ENCODE measurements around the gene GLYATL1B. TPM values are rescaled to one million over a fixed set of nuclear protein-coding genes. Genes with fewer than 3 reads are reported as not detected.

GLYATL1B gene
- polyA plus RNA-seq, 1 donor from 2014 or later: not detected

GRCh38 chr11:59069087-59069486, 17.0 kb upstream of the GLYATL1B start:
- H3K4me2 ChIP-seq (ENCODE audit: low read length): no peak overlapping the region

GRCh38 chr11:59076876-59077571, 9.1 kb upstream of the GLYATL1B start:
- no peak overlapping the region for H3K4me3 ChIP-seq (ENCODE audit: low read length)
- H3K9me2 ChIP-seq (ENCODE audit: insufficient read depth, low read length): no peaks in the 10 kb centered on the region
- H3K9ac ChIP-seq (ENCODE audit: low read length): no peak overlapping the region
- no peaks in the 10 kb centered on the region for H3K79me2 ChIP-seq (replicated peaks; ENCODE audit: insufficient read depth, low read length)
- no peaks in the 10 kb centered on the region for H3K36me3 ChIP-seq (ENCODE audit: insufficient read depth, low read length)
- no peaks in the 10 kb centered on the region for H4K20me1 ChIP-seq (ENCODE audit: insufficient read depth)
- no peak overlapping the region for H2AFZ ChIP-seq (ENCODE audit: low read depth, low read length)
- TF ChIP-seq REST (IDR thresholded peaks at IDR 0.05; ENCODE audit: borderline replicate concordance) (no peak), SMC3 (conservative IDR thresholded peaks at IDR 0.05; ENCODE audit: poor library complexity) (no peak), EP300 (conservative IDR thresholded peaks at IDR 0.05; ENCODE audit: poor library complexity, severe bottlenecking) (no peak), RAD21 (conservative IDR thresholded peaks at IDR 0.05) (no peak), EZH2 (IDR thresholded peaks at IDR 0.05; ENCODE audit: borderline replicate concordance, insufficient read depth, low read length, poor library complexity, severe bottlenecking) (no peak)
- H3K27me3 ChIP-seq (ENCODE audit: insufficient read depth, low read depth, low read length): no peaks in the 10 kb centered on the region
- H3K9me3 ChIP-seq (ENCODE audit: low read length): no peaks in the 10 kb centered on the region
- no peaks in the 10 kb centered on the region for H3F3A ChIP-seq (ENCODE audit: insufficient read depth, low read length, poor library complexity, severe bottlenecking)
- H3K4me2 ChIP-seq (ENCODE audit: low read length): no peak overlapping the region
- H3K27ac ChIP-seq (ENCODE audit: low read length): no peak overlapping the region

More at GRCh38 chr11:59069087-59069486, 17.0 kb upstream of the GLYATL1B start:
- Histone ChIP-seq H2AFZ (ENCODE audit: low read depth, low read length) (no peak overlapping the region), H3K27ac (ENCODE audit: low read length) (no peak overlapping the region), H3K36me3 (ENCODE audit: insufficient read depth, low read length) (no peaks in the 10 kb centered on the region), H3F3A (ENCODE audit: insufficient read depth, low read length, poor library complexity, severe bottlenecking) (no peaks in the 10 kb centered on the region), H3K9me3 (ENCODE audit: low read length) (no peaks in the 10 kb centered on the region), H3K79me2 (replicated peaks; ENCODE audit: insufficient read depth, low read length) (no peaks in the 10 kb centered on the region), H3K9ac (ENCODE audit: low read length) (no peak overlapping the region), H3K27me3 (ENCODE audit: insufficient read depth, low read depth, low read length) (no peaks in the 10 kb centered on the region), H3K4me3 (ENCODE audit: low read length) (no peak overlapping the region), H3K9me2 (ENCODE audit: insufficient read depth, low read length) (no peaks in the 10 kb centered on the region), H4K20me1 (ENCODE audit: insufficient read depth) (no peaks in the 10 kb centered on the region)
- TF ChIP-seq RAD21 (conservative IDR thresholded peaks at IDR 0.05) (no peak), MXI1 (conservative IDR thresholded peaks at IDR 0.05; ENCODE audit: poor library complexity, severe bottlenecking) (no peak), EP300 (conservative IDR thresholded peaks at IDR 0.05; ENCODE audit: poor library complexity, severe bottlenecking) (no peak), SMC3 (conservative IDR thresholded peaks at IDR 0.05; ENCODE audit: poor library complexity) (no peak), TAF1 (IDR thresholded peaks at IDR 0.05; ENCODE audit: low read depth) (no peak), CTCF (IDR thresholded peaks at IDR 0.05; ENCODE audit: poor library complexity, severe bottlenecking) (no peak), EZH2 (IDR thresholded peaks at IDR 0.05; ENCODE audit: borderline replicate concordance, insufficient read depth, low read length, poor library complexity, severe bottlenecking) (no peak), REST (IDR thresholded peaks at IDR 0.05; ENCODE audit: borderline replicate concordance) (no peak), POLR2AphosphoS5 (IDR thresholded peaks at IDR 0.05) (no peak)
